ENCODE measurements around the gene DENND1A.
"Not testable (repeated sequence)": the region's sequence is repeated elsewhere in the genome, so short reads cannot be mapped to it uniquely, and the experiment has no call there.

The DENND1A gene

DNA sequence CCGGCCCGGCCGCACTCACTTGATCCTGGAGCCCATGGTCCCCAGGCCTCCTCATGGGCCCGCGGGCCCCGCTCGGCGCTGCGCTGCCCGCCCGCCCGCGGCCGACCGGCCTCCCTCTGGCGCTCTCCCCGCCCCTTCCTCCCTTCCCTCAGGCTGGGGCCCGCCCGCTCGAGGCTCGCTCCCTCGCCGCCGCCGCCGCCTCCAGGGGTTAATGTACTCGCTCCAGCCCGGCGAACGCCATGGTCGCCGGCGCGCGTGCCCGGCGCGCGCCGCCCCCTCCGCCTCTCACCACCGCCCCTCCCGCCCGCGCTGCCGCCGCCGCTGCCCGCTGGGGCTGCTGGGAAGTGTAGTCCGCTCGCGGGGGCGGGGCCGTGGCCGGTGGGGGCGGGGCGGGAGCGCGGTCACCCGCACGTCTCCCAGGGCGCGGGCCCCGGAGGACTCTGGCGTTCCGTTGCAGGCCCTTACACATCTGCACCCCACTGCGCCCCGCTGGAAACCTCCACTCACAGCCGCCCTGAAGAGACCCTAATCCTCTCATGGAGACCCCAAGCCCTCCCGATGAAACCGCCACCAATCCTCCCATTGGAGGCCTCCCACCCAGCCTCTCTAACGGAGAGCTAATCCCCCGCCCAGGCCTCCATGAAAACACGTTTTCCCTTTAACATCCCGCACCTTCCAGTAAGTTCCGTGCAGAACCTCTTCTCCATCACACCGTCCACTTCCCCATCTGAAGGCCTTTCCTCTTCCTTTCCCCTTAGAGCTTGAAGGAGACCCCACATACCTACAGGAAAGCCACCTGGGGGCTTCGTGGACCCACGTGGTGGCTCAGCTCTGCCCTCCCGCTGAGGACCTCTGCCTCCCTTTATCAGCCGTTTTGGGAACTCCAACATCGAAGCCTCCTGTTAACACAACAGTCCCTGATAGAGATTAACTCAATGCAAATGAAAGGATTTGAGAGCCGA lies at the start of gene DENND1A:
Gene DENND1A, minus strand, starts transcription at position 257 of the 962 bp plus-strand sequence. Its CDS starts 221 bp downstream, at position 36.
- DNase-seq (ENCODE audit: low read depth in 2 of 2): peak; percentile 86 to 88

- no peak for DNase-seq (ENCODE audit: low read depth in 2 of 2)
These were observed 49.1 kb upstream of the DENND1A start for GRCh38 chr9:123978981-123979380.

DNA sequence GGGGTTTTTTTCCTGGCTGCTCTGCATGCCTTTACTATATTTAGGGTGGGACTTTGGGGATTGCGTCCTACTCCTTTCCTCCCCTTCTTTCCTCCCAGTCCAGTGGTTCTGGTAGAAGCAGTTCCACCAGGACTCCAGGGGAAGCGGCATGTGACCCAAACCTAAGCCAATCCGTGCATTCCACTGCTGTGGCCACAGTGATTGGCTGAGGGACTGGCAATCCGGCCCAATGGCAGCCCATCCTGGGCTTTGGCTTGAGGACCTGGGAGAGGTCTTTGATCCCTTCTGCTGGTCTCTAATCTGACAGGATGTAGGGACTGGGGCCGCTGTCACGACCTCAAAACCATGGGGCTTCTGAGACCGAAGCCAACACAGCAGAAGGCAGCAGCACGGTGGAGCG lies 46.7 kb upstream of the DENND1A start:
- not testable (repeated sequence) for DNase-seq (ENCODE audit: low read depth in 2 of 2)

- no peak for DNase-seq (ENCODE audit: low read depth in 2 of 2)
These were observed 45.9 kb upstream of the DENND1A start for GRCh38 chr9:123975871-123976270.

DNA sequence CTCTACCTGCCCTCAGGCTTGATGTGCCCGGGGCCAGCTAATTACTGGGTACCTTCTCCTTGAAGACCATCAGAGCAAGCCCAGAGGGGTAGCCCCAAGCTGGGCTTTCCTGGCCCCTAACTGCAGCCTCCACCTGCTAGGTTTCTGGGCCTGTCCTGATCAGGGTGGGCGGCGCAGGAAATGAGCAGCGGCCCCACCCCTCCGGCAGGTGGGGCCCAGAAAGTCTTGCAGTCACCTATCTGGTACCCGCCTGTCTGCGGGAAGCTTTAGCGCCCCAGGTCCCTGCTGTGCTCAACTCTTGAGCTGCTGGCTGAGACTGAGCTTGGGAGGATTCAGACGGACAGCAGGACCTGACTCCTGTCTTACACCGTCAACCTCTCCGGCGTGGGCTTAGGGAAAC lies 44.5 kb upstream of the DENND1A start:
- DNase-seq (ENCODE audit: low read depth in 2 of 2): no peak

GRCh38 chr9:123973590-123974223 lies 43.8 kb upstream of the DENND1A start:
- DNase-seq (ENCODE audit: low read depth in 2 of 2): no peak

DNA sequence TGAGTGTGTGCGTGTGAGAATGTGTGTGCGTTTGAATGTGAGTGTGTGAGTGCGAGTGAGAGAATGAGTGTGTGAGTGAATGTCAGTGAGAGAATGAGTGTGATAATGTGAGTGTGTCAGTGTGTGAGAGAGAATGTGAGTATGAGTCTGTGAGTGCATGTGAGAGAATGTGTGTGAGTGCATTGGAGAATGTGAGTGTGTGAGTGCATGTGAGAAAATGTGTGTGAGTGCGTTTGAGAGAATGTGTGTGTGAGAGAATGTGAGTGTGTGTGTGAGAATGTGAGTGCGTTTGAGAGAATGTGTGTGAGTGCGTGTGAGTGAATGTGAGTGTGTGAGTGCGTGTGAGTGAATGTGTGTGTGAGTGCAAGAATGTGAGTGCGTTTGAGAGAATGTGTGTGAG lies 42.7 kb upstream of the DENND1A start:
- DNase-seq (ENCODE audit: low read depth in 2 of 2): no peak

DNA sequence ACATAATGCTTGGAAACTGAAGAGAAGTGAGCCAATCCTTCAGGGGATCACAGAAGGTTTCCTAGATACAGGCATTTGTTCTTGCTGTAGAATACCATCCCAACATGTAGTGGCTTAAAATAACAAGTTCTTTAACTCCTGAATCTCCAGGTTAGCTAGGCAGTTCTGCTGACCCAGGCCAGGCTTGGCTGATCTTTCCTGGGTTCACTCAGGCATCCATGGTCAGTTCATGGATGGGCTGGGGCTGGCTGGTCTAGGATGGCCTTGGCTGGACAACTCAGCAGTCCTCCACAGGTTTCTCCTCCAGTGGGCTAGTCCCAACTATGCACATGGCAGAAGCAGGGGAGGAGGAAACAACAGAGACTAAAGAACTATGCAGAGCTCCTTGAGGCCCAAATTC lies 37.4 kb upstream of the DENND1A start:
- no peak for DNase-seq (ENCODE audit: low read depth in 2 of 2)

- no peak for DNase-seq (ENCODE audit: low read depth in 2 of 2)
These were observed 36.1 kb upstream of the DENND1A start for GRCh38 chr9:123965801-123966686.

DNA sequence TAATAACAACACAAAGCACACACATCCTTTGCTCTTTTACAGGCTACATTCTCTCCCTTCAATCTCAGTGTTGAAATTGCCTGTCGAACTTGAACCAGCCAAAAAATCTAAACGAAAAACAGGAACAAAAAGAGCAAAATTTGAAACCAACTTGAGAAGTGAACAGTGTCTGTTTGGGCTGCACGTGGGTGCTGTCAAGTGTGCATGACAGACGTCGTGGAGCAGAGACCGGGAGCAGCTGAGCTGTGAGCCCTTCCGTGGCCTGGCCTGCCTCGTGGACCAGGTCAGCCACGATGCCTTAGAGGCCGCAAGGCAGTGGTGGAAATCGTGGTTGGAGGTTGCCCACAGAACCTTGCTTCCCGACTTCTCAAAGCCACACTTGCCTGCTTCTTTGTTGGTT lies 34.8 kb upstream of the DENND1A start:
- no peak for DNase-seq (ENCODE audit: low read depth in 2 of 2)

DNA sequence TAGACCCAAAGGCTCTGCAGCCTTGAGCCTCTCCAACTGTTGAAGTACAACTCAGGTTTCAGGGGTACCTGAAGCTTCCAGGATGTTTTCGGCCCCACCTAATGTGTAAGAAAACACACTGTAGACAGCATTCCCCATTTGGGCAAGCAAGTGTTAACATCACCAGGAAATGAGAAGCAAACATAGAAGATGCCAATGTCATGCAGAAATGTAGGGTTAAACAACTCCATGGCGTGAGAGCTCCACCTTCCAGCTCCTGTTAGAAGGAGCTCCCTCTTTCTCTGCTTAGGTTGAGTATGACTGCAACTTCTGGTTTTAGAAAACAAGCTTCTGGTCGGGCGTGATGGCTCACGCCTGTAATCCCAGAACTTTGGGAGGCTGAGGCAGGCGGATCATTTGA lies 31.0 kb upstream of the DENND1A start:
- DNase-seq (ENCODE audit: low read depth in 2 of 2): no peak

GRCh38 chr9:123960366-123960765 lies 30.4 kb upstream of the DENND1A start:
- DNase-seq (ENCODE audit: low read depth in 2 of 2): no peak

GRCh38 chr9:123959787-123960186 lies 29.9 kb upstream of the DENND1A start:
- peak in 1 of 2 experiments; percentile 21 for DNase-seq (ENCODE audit: low read depth in 2 of 2)

DNA sequence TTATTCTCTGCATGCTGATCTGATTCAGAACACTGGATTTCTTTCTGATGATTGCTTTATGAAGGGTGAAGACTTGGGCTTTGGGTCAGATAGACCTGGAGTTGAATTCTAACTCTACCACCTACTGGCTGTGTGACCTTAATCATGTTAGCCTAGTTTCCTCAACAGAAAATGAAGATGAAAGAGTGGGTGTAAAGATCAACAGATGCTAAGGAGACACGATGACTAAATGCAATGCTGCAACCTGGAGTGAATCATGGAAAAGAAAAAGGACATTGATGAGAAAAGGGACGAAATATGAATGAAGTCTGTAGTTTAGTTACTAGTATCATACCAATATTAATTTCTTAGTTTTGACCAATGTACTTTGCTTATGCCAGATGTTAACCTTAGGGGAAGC lies 27.8 kb upstream of the DENND1A start:
- no peak for DNase-seq (ENCODE audit: low read depth in 2 of 2)

DNA sequence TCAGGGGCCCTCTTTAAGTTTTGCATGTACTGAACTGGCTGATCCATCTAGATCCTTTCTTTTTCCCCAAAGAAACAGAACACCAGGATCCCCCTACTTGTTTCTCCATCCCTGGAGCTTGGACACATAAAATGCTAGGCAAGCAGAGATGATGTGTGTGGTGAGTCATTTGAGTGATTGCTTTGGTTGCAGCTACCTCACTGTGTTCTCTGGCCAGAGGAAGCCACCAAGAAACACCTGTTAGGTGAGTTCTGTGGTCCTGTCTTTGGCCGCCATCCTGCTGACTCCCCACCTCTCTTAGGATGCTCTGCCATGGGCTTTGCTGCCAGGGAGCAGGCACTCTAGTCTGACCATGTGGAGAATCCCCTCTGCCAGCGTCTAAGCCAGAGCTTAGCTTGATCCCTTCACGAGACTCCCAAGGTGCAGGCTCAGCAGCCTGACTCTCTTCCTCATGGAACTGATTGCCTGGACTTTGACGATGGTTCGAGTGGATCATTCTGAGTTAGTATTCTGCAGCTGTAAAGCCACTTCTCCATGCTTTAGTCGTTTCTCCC lies 27.3 kb upstream of the DENND1A start:
- no peak for DNase-seq (ENCODE audit: low read depth in 2 of 2)

- no peak for DNase-seq (ENCODE audit: low read depth in 2 of 2)
These were observed 25.7 kb upstream of the DENND1A start for GRCh38 chr9:123955637-123956036.

DNA sequence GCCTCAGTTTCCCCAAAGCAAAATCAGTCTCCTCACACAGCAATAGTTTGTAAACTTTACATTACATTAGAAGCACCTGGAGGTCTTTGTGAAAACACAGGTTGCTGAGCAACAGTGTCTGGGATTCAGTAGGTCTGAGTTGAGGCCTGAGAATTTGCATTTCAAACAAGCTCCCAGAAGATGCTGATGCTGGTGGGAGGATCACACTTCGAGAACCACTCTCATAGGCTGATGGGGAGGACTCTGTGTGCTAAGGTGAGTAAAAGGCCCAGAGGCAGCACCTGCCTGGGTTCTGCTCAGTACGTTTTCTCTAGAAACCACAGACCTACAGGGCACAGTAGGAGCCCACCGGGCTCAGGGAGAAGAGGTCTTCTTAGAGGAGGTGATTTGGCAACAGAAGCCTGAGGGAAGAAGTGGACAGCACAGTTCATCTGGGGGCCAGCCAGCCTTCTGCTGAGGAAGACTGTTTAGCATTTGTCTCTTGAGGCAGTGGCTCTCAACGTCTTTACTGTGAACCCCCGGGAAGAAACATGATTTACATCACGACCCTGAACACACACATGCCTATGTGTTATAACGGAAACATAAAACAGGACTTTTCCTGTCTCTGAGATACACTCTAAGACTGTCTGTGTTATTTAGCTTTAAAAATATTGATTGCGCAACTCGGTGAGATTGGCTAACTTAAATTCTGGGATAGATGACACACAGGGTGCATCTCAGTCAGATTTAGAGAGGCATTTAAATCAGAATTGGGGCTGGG lies 24.8 kb upstream of the DENND1A start:
- peak in 1 of 2 experiments; percentile 36 for DNase-seq (ENCODE audit: low read depth in 2 of 2)

GRCh38 chr9:123952641-123953495 lies 22.9 kb upstream of the DENND1A start:
- no peak for DNase-seq (ENCODE audit: low read depth in 2 of 2)

GRCh38 chr9:123948286-123948685 lies 18.4 kb upstream of the DENND1A start:
- DNase-seq (ENCODE audit: low read depth in 2 of 2): no peak

DNA sequence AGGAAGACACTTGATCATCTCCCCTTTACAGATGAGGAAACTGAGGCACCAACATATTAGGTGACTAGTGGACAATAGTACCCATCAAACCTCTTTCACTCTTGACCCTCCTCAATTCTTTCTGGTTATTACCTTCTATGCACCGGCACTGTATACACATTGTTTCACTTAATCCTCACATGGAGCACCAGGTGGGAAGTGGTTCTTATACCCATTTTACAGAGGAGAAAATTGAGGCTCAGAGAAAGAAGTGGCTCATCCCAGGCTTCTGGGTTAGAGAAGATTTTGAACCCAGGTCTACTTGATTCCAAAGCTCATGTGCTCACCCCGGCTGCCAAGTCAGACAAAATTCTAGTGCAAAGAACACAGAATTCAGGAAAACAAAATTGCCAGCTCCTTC lies 17.4 kb upstream of the DENND1A start:
- no peak for DNase-seq (ENCODE audit: low read depth in 2 of 2)
